Neural crest cell (in vitro differentiated cells): ENCODE results near the gene PCBP3. TPM values are rescaled to one million over a fixed set of nuclear protein-coding genes. Genes with fewer than 3 reads are reported as not detected.

ENCODE experiments used
- DNase-seq: peaks from one replicate; pipeline ENCODE4 v3.0.0; 2021; ENCODE audit warnings: low read depth, mixed read lengths, low spot score
- H3K27ac Mint-ChIP-seq: one replicate; pipeline ENCODE4 v1.8.0; 2021; ENCODE audit warnings: mild to moderate bottlenecking, mixed read lengths; ENCODE audit not compliant: unreplicated experiment
- H3K27me3 Mint-ChIP-seq: 2 replicates; pipeline ENCODE4 v1.8.0; 2021; ENCODE audit warnings: low read depth, mild to moderate bottlenecking, mixed read lengths
- H3K36me3 Mint-ChIP-seq: 2 replicates; pipeline ENCODE4 v1.8.0; 2021; ENCODE audit warnings: low read depth, mild to moderate bottlenecking, mixed read lengths
- H3K4me1 Mint-ChIP-seq: 2 replicates; pipeline ENCODE4 v1.8.0; 2021; ENCODE audit warnings: mixed read lengths
- H3K4me3 Mint-ChIP-seq: one replicate; pipeline ENCODE4 v1.8.0; 2021; ENCODE audit warnings: mild to moderate bottlenecking, mixed read lengths
- H3K9me3 Mint-ChIP-seq: 2 replicates; pipeline ENCODE4 v1.8.0; 2021; ENCODE audit warnings: mixed read lengths
- CTCF ChIP-seq: fragments of 200-600 bp; sonication (generic); conservative IDR thresholded peaks from 2 replicates; pipeline ENCODE4 v1.5.0; 2021; ENCODE audit warnings: antibody characterized with exemption, mild to moderate bottlenecking
- total RNA-seq: library from RNA; stranded (reverse); gene quantifications from 2 replicates; pipeline ENCODE4 v1.2.1, GENCODE V29; 2021

Gene PCBP3
- total RNA-seq, 1 donor from 2014 or later = 5.1 TPM

- H3K9me3 Mint-ChIP-seq = no peaks in the 10 kb centered on the region
- peaks cover 7% of the 10 kb centered on the region for H3K4me1 Mint-ChIP-seq
- peaks cover 3% of the 10 kb centered on the region for H3K27me3 Mint-ChIP-seq
- no peak overlapping the region for H3K27ac Mint-ChIP-seq
- no peak for DNase-seq
- H3K36me3 Mint-ChIP-seq = no peaks in the 10 kb centered on the region
- TF ChIP-seq CTCF = no peak
- H3K4me3 Mint-ChIP-seq = no peak overlapping the region
Observed at GRCh38 chr21:45824546-45825215, 181.2 kb downstream of the PCBP3 start.

- Mint-ChIP-seq H3K9me3 (no peaks in the 10 kb centered on the region), H3K36me3 (no peaks in the 10 kb centered on the region), H3K4me3 (no peak overlapping the region), H3K4me1 (peaks cover 6% of the 10 kb centered on the region), H3K27me3 (peaks cover 3% of the 10 kb centered on the region), H3K27ac (no peak overlapping the region)
- no peak for DNase-seq
- no peak for TF ChIP-seq CTCF
Observed at GRCh38 chr21:45825219-45825618, 181.7 kb downstream of the PCBP3 start.

GRCh38 chr21:45826676-45827301, 183.3 kb downstream of the PCBP3 start:
- Mint-ChIP-seq H3K4me3 (no peak overlapping the region), H3K27me3 (peaks cover 3% of the 10 kb centered on the region), H3K27ac (no peak overlapping the region), H3K36me3 (no peaks in the 10 kb centered on the region), H3K9me3 (no peaks in the 10 kb centered on the region), H3K4me1 (peaks cover 5% of the 10 kb centered on the region)
- no peak for DNase-seq
- no peak for TF ChIP-seq CTCF

GRCh38 chr21:45827302-45827692, 183.8 kb downstream of the PCBP3 start:
- DNase-seq = no peak
- Mint-ChIP-seq H3K27ac (no peak overlapping the region), H3K9me3 (no peaks in the 10 kb centered on the region), H3K4me1 (peaks cover 11% of the 10 kb centered on the region), H3K4me3 (no peak overlapping the region), H3K36me3 (no peaks in the 10 kb centered on the region), H3K27me3 (peaks cover 3% of the 10 kb centered on the region)
- no peak for TF ChIP-seq CTCF

- H3K9me3 Mint-ChIP-seq = no peaks in the 10 kb centered on the region
- DNase-seq = no peak
- TF ChIP-seq CTCF = no peak
- no peaks in the 10 kb centered on the region for H3K36me3 Mint-ChIP-seq
- peak overlapping the region; percentile 19 for H3K27ac Mint-ChIP-seq
- H3K4me3 Mint-ChIP-seq = no peak overlapping the region
- peaks cover 17% of the 10 kb centered on the region for H3K4me1 Mint-ChIP-seq
- H3K27me3 Mint-ChIP-seq = peaks cover 3% of the 10 kb centered on the region
Observed at GRCh38 chr21:45827881-45828579, 184.5 kb downstream of the PCBP3 start.
